Sigmoid colon (tissue), 7 donors: ENCODE measurements around the gene R3HDM1. TPM values are rescaled to one million over a fixed set of nuclear protein-coding genes. Genes with fewer than 3 reads are reported as not detected.

Source experiments
- DNase-seq: peaks from one replicate; pipeline ENCODE4 v3.0.0-alpha.2; 2019
- H3K27ac ChIP-seq, 4 donors: fragments of 200-600 bp; sonication (generic); one replicate each; pipeline ENCODE4 v1.5.1; 2016 to 2019; ENCODE audit warnings: mild to moderate bottlenecking in 1 of 4
- H3K27me3 ChIP-seq, 3 donors: fragments of 200-600 bp; sonication (generic); one replicate each; pipeline ENCODE4 v1.5.1; 2019; ENCODE audit warnings: mild to moderate bottlenecking in 1 of 3
- H3K36me3 ChIP-seq, 4 donors: fragments of 200-600 bp; sonication (generic); one replicate each; pipeline ENCODE4 v1.5.1; 2016 to 2019
- H3K4me1 ChIP-seq, 4 donors: fragments of 200-600 bp; sonication (generic); one replicate each; pipeline ENCODE4 v1.5.1; 2017 to 2019
- H3K4me3 ChIP-seq, 4 donors: fragments of 200-600 bp; sonication (generic); one replicate each; pipeline ENCODE4 v1.5.1; 2017 to 2019; ENCODE audit warnings: mild to moderate bottlenecking in 2 of 4, moderate library complexity in 1 of 4
- H3K9me3 ChIP-seq, 4 donors: fragments of 200-600 bp in 3 of 4; sonication (generic) in 3 of 4; one replicate each; pipeline versions ENCODE4 v1.5.1 to v1.6.1; 2013 to 2019
- EP300 ChIP-seq, 4 donors: sonication (generic); formaldehyde crosslinking; IDR thresholded peaks; one replicate each; pipeline ENCODE4 v1.6.1; 2017; ENCODE audit warnings: antibody characterized with exemption in 4 of 4
- POLR2A ChIP-seq, 2 donors: fragments of 450-650 bp; IDR thresholded peaks; one replicate each; pipeline ENCODE4 v1.6.1; 2016; ENCODE audit warnings: antibody characterized with exemption in 2 of 2, mild to moderate bottlenecking in 2 of 2, moderate library complexity in 2 of 2
- POLR2AphosphoS5 ChIP-seq, 4 donors: sonication (generic); formaldehyde crosslinking; IDR thresholded peaks; one replicate each; pipeline ENCODE4 v1.6.1; 2017; ENCODE audit warnings: antibody characterized with exemption in 4 of 4
- WGBS, 2 donors: extraction: QIAGEN DNeasy Blood & Tissue Kit; methylation state at CpG; one replicate each; pipeline ENCODE4 v1.1.7; 2013; 5-methylcytosine and 5-hydroxymethylcytosine counted together
- intact Hi-C: fragments of 100-400 bp; cut with DNase I; formaldehyde crosslinking; loops from one replicate; pipeline ENCODE4 v1.15.1; 2023
- polyA plus RNA-seq, 3 donors: library from polyadenylated mRNA; stranded (reverse); fragments of 200-250 nt; gene quantifications; one replicate each; pipeline ENCODE4 v1.2.3, GENCODE V29; 2013
- total RNA-seq, 4 donors: library from RNA; depleted of rRNA; stranded (reverse); fragments of >200 nt; gene quantifications; one replicate each; pipeline ENCODE4 v1.1.0, GENCODE V29; 2016
- TF ChIP-seq, protein P1 (sequence below), 4 experiments: fragments of 450-650 bp in 3 of 4; fragments of 200-600 bp in 1 of 4; IDR thresholded peaks; one replicate each; pipeline ENCODE4 v1.5.1; 2016 to 2019; ENCODE audit warnings: antibody characterized with exemption in 4 of 4, mild to moderate bottlenecking in 3 of 4, moderate library complexity in 2 of 4
- donor health status: healthy with polysubstance abuse.
- donor health status: Bipolar disorder and iron deficiency.
- donor health status: healthy.

R3HDM1 gene
- total and polyA plus RNA-seq, 7 donors, result 5.3 to 34.6 (median 14.2) TPM

GRCh38 chr2:135679125-135679524 is 147.8 kb downstream of the R3HDM1 start:
- Histone ChIP-seq H3K9me3 (no peaks in the 10 kb centered on the region), H3K27me3 (no peaks in the 10 kb centered on the region), H3K27ac (no peak overlapping the region), H3K4me3 (no peak overlapping the region), H3K4me1 (no peaks in the 10 kb centered on the region), H3K36me3 (peaks cover 0 to 57% (median 1%) of the 10 kb centered on the region in 4 donors)
- TF ChIP-seq POLR2A (IDR thresholded peaks at IDR 0.05) (no peak), POLR2AphosphoS5 (IDR thresholded peaks at IDR 0.05) (no peak), EP300 (IDR thresholded peaks at IDR 0.05) (no peak)
- DNase-seq, result no peak
- WGBS, 2 donors, result 92 to 93% methylated on average over 2 of the region's 2 CpGs
- intact Hi-C loops, result no loop called here

DNA sequence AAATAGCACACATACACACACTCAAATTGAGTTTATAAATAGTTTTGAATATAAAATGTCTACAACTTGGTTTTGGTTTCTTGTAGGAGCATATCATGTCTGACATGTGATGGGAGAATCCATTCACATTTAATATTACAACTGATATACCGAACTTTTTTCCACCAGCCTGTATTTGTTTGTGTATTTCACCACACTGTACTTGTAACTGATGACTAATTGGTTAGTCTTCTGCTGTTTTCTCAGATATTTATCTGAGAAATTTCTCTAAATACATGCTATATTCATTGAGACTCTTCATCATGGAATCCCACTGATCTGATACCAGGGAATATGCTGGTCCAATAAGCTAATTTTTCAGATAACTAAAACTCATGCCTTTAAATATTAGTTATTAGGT is 154.1 kb downstream of the R3HDM1 start:
- Histone ChIP-seq H3K9me3 (no peaks in the 10 kb centered on the region), H3K4me3 (no peak overlapping the region), H3K27me3 (no peaks in the 10 kb centered on the region), H3K4me1 (no peaks in the 10 kb centered on the region), H3K27ac (no peak overlapping the region), H3K36me3 (peaks cover 0 to 19% (median 0%) of the 10 kb centered on the region in 4 donors)
- no peak for DNase-seq
- 88 to 93% methylated on average over 1 of the region's 1 CpG for WGBS, 2 donors
- intact Hi-C loops, result no loop called here
- TF ChIP-seq, protein P1, sequence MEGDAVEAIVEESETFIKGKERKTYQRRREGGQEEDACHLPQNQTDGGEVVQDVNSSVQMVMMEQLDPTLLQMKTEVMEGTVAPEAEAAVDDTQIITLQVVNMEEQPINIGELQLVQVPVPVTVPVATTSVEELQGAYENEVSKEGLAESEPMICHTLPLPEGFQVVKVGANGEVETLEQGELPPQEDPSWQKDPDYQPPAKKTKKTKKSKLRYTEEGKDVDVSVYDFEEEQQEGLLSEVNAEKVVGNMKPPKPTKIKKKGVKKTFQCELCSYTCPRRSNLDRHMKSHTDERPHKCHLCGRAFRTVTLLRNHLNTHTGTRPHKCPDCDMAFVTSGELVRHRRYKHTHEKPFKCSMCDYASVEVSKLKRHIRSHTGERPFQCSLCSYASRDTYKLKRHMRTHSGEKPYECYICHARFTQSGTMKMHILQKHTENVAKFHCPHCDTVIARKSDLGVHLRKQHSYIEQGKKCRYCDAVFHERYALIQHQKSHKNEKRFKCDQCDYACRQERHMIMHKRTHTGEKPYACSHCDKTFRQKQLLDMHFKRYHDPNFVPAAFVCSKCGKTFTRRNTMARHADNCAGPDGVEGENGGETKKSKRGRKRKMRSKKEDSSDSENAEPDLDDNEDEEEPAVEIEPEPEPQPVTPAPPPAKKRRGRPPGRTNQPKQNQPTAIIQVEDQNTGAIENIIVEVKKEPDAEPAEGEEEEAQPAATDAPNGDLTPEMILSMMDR (IDR thresholded peaks at IDR 0.05), result no peak
- no peak for TF ChIP-seq POLR2A (IDR thresholded peaks at IDR 0.05)

DNA sequence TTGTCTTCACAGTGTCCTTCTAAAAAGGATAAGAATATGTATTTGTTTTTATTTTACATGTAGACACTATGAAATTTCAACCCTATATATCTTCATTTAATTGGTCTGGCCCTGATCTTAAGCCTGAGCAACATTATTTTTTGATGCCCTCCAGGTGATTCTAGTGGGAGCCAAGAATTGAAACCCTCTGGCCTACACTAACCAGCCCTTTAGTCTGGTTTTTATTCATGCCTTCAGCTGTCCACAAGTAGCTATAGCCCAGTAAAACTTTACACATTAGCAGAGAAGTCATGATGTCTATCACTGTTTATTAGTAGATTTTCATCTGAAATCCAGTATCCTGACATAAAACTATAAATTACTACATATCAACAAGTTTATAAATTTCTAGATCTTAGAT is 157.7 kb downstream of the R3HDM1 start:
- H3K27me3 ChIP-seq, result no peaks in the 10 kb centered on the region
- no peak for DNase-seq
- no peak overlapping the region for H3K4me3 ChIP-seq
- H3K27ac ChIP-seq, result no peak overlapping the region
- peaks cover 0 to 9% (median 0%) of the 10 kb centered on the region in 4 donors for H3K36me3 ChIP-seq
- no peaks in the 10 kb centered on the region for H3K9me3 ChIP-seq
- H3K4me1 ChIP-seq, result no peaks in the 10 kb centered on the region
- TF ChIP-seq, protein P1 (IDR thresholded peaks at IDR 0.05), result no peak
- no peak for TF ChIP-seq EP300 (IDR thresholded peaks at IDR 0.05)
- TF ChIP-seq POLR2AphosphoS5 (IDR thresholded peaks at IDR 0.05), result no peak
- no peak for TF ChIP-seq POLR2A (IDR thresholded peaks at IDR 0.05)
- intact Hi-C loops, result no loop called here

- Histone ChIP-seq H3K27ac (no peak overlapping the region), H3K36me3 (peaks cover 0 to 9% (median 0%) of the 10 kb centered on the region in 4 donors), H3K9me3 (no peaks in the 10 kb centered on the region), H3K27me3 (no peaks in the 10 kb centered on the region), H3K4me1 (no peaks in the 10 kb centered on the region), H3K4me3 (no peak overlapping the region)
- WGBS, 2 donors, result 65 to 66% methylated on average over 3 of the region's 3 CpGs
- TF ChIP-seq POLR2A (IDR thresholded peaks at IDR 0.05) (no peak), EP300 (IDR thresholded peaks at IDR 0.05) (no peak), POLR2AphosphoS5 (IDR thresholded peaks at IDR 0.05) (no peak)
- TF ChIP-seq, protein P1 (IDR thresholded peaks at IDR 0.05), result no peak
- intact Hi-C loops, result no loop called here
- no peak for DNase-seq
These were observed 158.4 kb downstream of the R3HDM1 start for GRCh38 chr2:135689679-135690078.

DNA sequence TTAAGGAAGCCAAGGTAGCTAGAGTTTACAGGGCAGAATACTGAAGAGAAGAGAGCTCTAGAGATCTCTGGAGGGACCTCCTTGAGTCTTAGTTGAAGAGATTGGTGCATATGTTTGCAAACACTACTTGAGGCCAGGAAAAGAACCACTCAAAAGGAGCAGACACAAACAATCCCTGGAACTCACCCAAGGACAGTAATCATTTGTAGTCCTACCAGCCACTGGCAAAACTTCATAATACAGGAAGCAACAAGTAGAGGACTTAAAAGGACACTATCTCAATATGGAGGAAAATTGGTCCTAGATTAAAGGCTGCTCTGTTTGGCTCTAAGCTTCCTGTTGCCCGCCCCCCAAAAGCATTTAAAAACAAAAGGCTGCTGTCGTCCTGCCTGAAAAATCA is 163.4 kb downstream of the R3HDM1 start:
- DNase-seq, result no peak
- Histone ChIP-seq H3K27me3 (no peaks in the 10 kb centered on the region), H3K36me3 (peaks cover 0 to 4% (median 0%) of the 10 kb centered on the region in 4 donors), H3K27ac (no peak overlapping the region), H3K9me3 (no peaks in the 10 kb centered on the region), H3K4me1 (no peaks in the 10 kb centered on the region), H3K4me3 (no peak overlapping the region)
- WGBS, 2 donors, result 77 to 87% methylated on average over 2 of the region's 2 CpGs
- TF ChIP-seq, protein P1 (IDR thresholded peaks at IDR 0.05), result no peak
- TF ChIP-seq POLR2AphosphoS5 (IDR thresholded peaks at IDR 0.05) (no peak), EP300 (IDR thresholded peaks at IDR 0.05) (no peak), POLR2A (IDR thresholded peaks at IDR 0.05) (no peak)
- intact Hi-C loops, result no loop called here
